ENCODE measurements around the gene SIX3.

SIX3 gene

DNA sequence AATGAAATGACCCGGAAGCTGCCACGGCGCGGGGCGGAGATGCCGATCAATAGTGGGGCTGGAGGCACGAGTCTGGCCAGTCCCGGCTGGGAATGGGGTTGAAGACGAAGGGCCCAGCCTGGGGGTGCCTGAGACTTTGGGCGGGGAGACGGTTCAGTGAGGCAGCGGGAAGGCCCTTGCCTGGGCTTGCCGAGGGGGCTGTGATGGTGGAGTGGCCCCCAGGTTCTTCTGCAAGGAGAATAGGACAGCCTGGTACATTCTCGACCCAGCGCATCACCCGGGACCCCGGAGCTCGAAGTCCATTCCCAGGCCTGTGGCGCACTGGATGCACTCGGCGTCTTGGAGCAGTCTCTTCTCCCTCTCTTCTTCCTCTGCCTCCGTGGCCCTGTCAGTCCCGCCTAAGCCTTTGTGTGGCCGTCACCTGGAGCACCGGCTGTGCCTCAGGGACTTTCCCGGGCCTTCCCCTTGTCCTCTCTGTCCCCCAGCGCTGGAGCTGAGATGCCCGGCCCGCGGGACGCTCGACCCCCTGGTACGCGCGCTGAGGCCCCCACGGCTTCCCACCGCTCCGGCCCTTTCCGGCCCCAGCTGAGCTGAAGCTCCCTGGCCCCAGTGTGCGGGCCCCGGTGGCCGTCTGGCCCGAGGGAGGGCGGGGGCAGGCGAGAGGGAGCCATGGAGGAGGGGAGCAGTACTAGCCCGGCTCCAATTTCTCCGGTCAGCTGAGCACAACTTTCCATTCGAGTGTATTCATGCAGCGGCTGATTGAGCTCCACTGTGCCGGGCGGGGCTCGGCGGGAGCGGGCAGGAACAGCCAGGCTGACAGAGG lies 8.0 kb downstream of the SIX3 start:
- no peaks in the 10 kb centered on the region for H3K36me3 ChIP-seq (ENCODE audit: insufficient read depth, low read length)
- no peaks in the 10 kb centered on the region for H3K4me1 ChIP-seq (ENCODE audit: insufficient read depth, low read length, severe bottlenecking)
- no peaks in the 10 kb centered on the region for H3K9me2 ChIP-seq (ENCODE audit: low read depth, low read length)
- H3F3A ChIP-seq (ENCODE audit: insufficient read depth, low read length): no peaks in the 10 kb centered on the region
- H3K27me3 ChIP-seq (ENCODE audit: insufficient read depth, low read length): no peaks in the 10 kb centered on the region; the same call in 1 of the 2 replicates
- no peaks in the 10 kb centered on the region for H4K20me1 ChIP-seq (ENCODE audit: insufficient read depth, low read length)
- H3K4me3 ChIP-seq (ENCODE audit: low read depth, low read length, poor library complexity, severe bottlenecking): no peak overlapping the region
- H3K27ac ChIP-seq (ENCODE audit: low read depth, low read length, poor library complexity, severe bottlenecking): no peak overlapping the region
- no peak overlapping the region for H3K4me2 ChIP-seq (ENCODE audit: low read length)
- H3K9me3 ChIP-seq (ENCODE audit: low read length): no peaks in the 10 kb centered on the region
- TF ChIP-seq, protein P1, sequence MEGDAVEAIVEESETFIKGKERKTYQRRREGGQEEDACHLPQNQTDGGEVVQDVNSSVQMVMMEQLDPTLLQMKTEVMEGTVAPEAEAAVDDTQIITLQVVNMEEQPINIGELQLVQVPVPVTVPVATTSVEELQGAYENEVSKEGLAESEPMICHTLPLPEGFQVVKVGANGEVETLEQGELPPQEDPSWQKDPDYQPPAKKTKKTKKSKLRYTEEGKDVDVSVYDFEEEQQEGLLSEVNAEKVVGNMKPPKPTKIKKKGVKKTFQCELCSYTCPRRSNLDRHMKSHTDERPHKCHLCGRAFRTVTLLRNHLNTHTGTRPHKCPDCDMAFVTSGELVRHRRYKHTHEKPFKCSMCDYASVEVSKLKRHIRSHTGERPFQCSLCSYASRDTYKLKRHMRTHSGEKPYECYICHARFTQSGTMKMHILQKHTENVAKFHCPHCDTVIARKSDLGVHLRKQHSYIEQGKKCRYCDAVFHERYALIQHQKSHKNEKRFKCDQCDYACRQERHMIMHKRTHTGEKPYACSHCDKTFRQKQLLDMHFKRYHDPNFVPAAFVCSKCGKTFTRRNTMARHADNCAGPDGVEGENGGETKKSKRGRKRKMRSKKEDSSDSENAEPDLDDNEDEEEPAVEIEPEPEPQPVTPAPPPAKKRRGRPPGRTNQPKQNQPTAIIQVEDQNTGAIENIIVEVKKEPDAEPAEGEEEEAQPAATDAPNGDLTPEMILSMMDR (IDR thresholded peaks at IDR 0.05; ENCODE audit: low read length): no peak
- no peak for TF ChIP-seq EZH2 (IDR thresholded peaks at IDR 0.05; ENCODE audit: borderline replicate concordance, low read length)
- no peak overlapping the region for H2AFZ ChIP-seq (ENCODE audit: low read length)
- no peak overlapping the region for H3K9ac ChIP-seq (ENCODE audit: low read length)
- no peaks in the 10 kb centered on the region for H3K79me2 ChIP-seq (ENCODE audit: insufficient read depth, low read length)

- H3K27ac ChIP-seq (ENCODE audit: low read depth, low read length, poor library complexity, severe bottlenecking): no peak overlapping the region
- no peaks in the 10 kb centered on the region for H3K9me2 ChIP-seq (ENCODE audit: low read depth, low read length)
- H3K79me2 ChIP-seq (ENCODE audit: insufficient read depth, low read length): no peaks in the 10 kb centered on the region
- no peaks in the 10 kb centered on the region for H3K36me3 ChIP-seq (ENCODE audit: insufficient read depth, low read length)
- H4K20me1 ChIP-seq (ENCODE audit: insufficient read depth, low read length): no peaks in the 10 kb centered on the region
- peaks cover under 1% of the 10 kb centered on the region for H3K4me1 ChIP-seq (ENCODE audit: insufficient read depth, low read length, severe bottlenecking)
- no peaks in the 10 kb centered on the region for H3F3A ChIP-seq (ENCODE audit: insufficient read depth, low read length)
- no peak for TF ChIP-seq EZH2 (IDR thresholded peaks at IDR 0.05; ENCODE audit: borderline replicate concordance, low read length)
- TF ChIP-seq, protein P1 (IDR thresholded peaks at IDR 0.05; ENCODE audit: low read length): no peak
- no peaks in the 10 kb centered on the region; the same call in 1 of the 2 replicates for H3K27me3 ChIP-seq (ENCODE audit: insufficient read depth, low read length)
- no peaks in the 10 kb centered on the region for H3K9me3 ChIP-seq (ENCODE audit: low read length)
- H2AFZ ChIP-seq (ENCODE audit: low read length): no peak overlapping the region
- no peak overlapping the region for H3K9ac ChIP-seq (ENCODE audit: low read length)
- H3K4me3 ChIP-seq (ENCODE audit: low read depth, low read length, poor library complexity, severe bottlenecking): no peak overlapping the region
- H3K4me2 ChIP-seq (ENCODE audit: low read length): no peak overlapping the region
Observed at GRCh38 chr2:44950646-44951045, 9.1 kb downstream of the SIX3 start.

DNA sequence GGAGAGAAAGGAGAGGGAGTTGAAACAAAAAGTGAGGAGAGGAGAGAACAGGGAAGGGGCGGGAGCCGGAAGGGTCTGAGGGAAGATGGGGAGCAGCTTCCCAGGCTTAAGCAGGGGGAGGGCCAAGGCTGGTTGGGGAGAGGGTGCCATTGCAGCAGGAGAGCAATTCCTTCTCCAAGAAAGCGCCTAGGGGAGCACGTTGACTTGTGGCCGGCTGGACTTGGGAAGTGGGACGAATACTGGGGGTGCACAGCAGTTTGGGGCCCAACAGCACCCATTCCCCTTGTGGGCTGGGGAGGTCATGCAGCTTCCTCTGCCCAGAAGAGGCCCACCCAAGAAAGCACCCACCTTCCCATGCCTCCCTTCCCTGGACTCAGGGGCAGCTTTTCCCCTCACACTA lies 9.6 kb downstream of the SIX3 start:
- Histone ChIP-seq H2AFZ (ENCODE audit: low read length) (no peak overlapping the region), H3K9ac (ENCODE audit: low read length) (no peak overlapping the region), H3K9me3 (ENCODE audit: low read length) (no peaks in the 10 kb centered on the region), H3K4me2 (ENCODE audit: low read length) (no peak overlapping the region), H3K9me2 (ENCODE audit: low read depth, low read length) (no peaks in the 10 kb centered on the region), H3F3A (ENCODE audit: insufficient read depth, low read length) (no peaks in the 10 kb centered on the region), H3K4me3 (ENCODE audit: low read depth, low read length, poor library complexity, severe bottlenecking) (no peak overlapping the region), H3K4me1 (ENCODE audit: insufficient read depth, low read length, severe bottlenecking) (peaks cover 4% of the 10 kb centered on the region), H3K36me3 (ENCODE audit: insufficient read depth, low read length) (no peaks in the 10 kb centered on the region), H3K27ac (ENCODE audit: low read depth, low read length, poor library complexity, severe bottlenecking) (no peak overlapping the region), H3K27me3 (ENCODE audit: insufficient read depth, low read length) (no peaks in the 10 kb centered on the region; the same call in 1 of the 2 replicates), H4K20me1 (ENCODE audit: insufficient read depth, low read length) (no peaks in the 10 kb centered on the region), H3K79me2 (ENCODE audit: insufficient read depth, low read length) (no peaks in the 10 kb centered on the region)
- no peak for TF ChIP-seq EZH2 (IDR thresholded peaks at IDR 0.05; ENCODE audit: borderline replicate concordance, low read length)
- TF ChIP-seq, protein P1 (IDR thresholded peaks at IDR 0.05; ENCODE audit: low read length): no peak

Measured in OCI-LY1 (cell line).